DND-41 (cell line): ENCODE measurements around the gene MYO1H.
A peak's percentile ranks its signal among the peaks of the same experiment; 100 is the strongest.
"Not testable (repeated sequence)": the region's sequence is repeated elsewhere in the genome, so short reads cannot be mapped to it uniquely, and the experiment has no call there.

Source experiments
- ATAC-seq: fragments of 200-7000 bp; cut with Tn5 transposase; 3 replicates; pipeline ENCODE4 v1.9.1; 2021; ENCODE audit warnings: low read depth; ENCODE audit not compliant: insufficient read depth
- DNase-seq: peaks from one replicate; pipeline ENCODE4 v3.0.0-alpha.2; 2020
- H2AFZ ChIP-seq: 2 replicates; pipeline ENCODE4 v1.6.0; 2012; ENCODE audit warnings: low read depth, low read length
- H3K27ac ChIP-seq: 2 replicates; pipeline ENCODE4 v1.5.1; 2012; ENCODE audit warnings: low read length, inconsistent platforms
- H3K27me3 ChIP-seq: fragments of 200-600 bp; sonication (generic); 2 replicates; pipeline ENCODE4 v1.6.0; 2012; ENCODE audit warnings: low read length, mild to moderate bottlenecking, inconsistent platforms; ENCODE audit not compliant: insufficient read depth, poor library complexity
- H3K36me3 ChIP-seq: 2 replicates; pipeline ENCODE4 v1.5.1; 2012; ENCODE audit warnings: low read length, inconsistent platforms; ENCODE audit not compliant: insufficient read depth
- H3K4me1 ChIP-seq: 2 replicates; pipeline ENCODE4 v1.5.1; 2012; ENCODE audit warnings: mild to moderate bottlenecking, low read length; ENCODE audit not compliant: insufficient read depth
- H3K4me2 ChIP-seq: 2 replicates; pipeline ENCODE4 v1.6.0; 2012; ENCODE audit warnings: mild to moderate bottlenecking, moderate library complexity, low read length, inconsistent platforms; ENCODE audit not compliant: insufficient read depth
- H3K4me3 ChIP-seq, 2 experiments: fragments of 200-600 bp in 1 of 2; shearing (Covaris generic) in 1 of 2; 2 replicates each; pipeline ENCODE4 v1.5.1; 2012 to 2016; ENCODE audit warnings: inconsistent platforms in 2 of 2, low read length in 2 of 2, mild to moderate bottlenecking in 2 of 2, low read depth in 1 of 2, moderate library complexity in 1 of 2
- H3K79me2 ChIP-seq: 2 replicates; pipeline ENCODE4 v1.6.0; 2012; ENCODE audit warnings: low read length, inconsistent platforms; ENCODE audit not compliant: insufficient read depth
- H3K9ac ChIP-seq: 2 replicates; pipeline ENCODE4 v1.6.0; 2012; ENCODE audit warnings: low read depth, mild to moderate bottlenecking, inconsistent platforms, low read length, moderate library complexity
- H3K9me3 ChIP-seq: 2 replicates; pipeline ENCODE4 v1.5.1; 2012; ENCODE audit warnings: low read length, moderate library complexity, mild to moderate bottlenecking, inconsistent platforms; ENCODE audit not compliant: insufficient read depth, severe bottlenecking
- H4K20me1 ChIP-seq: 2 replicates; pipeline ENCODE4 v1.6.0; 2012; ENCODE audit warnings: low read length; ENCODE audit not compliant: insufficient read depth
- EZH2 ChIP-seq: IDR thresholded peaks from 3 replicates; pipeline ENCODE4 v1.6.1; 2012; ENCODE audit warnings: borderline replicate concordance, low read depth, mild to moderate bottlenecking, moderate library complexity, low read length, inconsistent platforms; ENCODE audit not compliant: severe bottlenecking
- TF ChIP-seq, protein P1 (sequence below): IDR thresholded peaks from 2 replicates; pipeline ENCODE4 v1.5.1; 2012; ENCODE audit warnings: borderline replicate concordance, low read length, moderate library complexity, mild to moderate bottlenecking; ENCODE audit not compliant: poor library complexity, severe bottlenecking; ENCODE audit errors: extremely low read depth

Gene MYO1H

DNA sequence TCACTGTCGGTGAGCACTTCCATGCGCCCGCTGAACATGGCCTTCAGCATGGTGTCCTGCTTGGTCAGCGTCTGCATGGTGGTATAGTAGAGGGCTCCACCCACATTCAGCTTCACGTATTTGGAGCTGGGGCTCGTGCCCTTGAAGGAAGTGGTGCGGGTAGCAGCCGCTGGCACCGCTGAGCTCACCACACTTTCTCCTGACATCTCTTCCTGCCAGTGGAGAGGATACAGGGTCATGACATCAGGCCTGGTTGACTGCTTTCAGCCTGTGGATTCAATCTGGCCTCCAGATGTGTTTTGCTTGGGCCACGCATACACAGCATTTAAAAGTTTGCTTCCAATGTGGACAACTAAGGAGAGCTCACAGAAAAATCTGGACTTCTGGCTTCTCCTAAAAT, 121.8 kb downstream of the MYO1H start:
- peaks cover 34% of the 10 kb centered on the region for H3K36me3 ChIP-seq

DNA sequence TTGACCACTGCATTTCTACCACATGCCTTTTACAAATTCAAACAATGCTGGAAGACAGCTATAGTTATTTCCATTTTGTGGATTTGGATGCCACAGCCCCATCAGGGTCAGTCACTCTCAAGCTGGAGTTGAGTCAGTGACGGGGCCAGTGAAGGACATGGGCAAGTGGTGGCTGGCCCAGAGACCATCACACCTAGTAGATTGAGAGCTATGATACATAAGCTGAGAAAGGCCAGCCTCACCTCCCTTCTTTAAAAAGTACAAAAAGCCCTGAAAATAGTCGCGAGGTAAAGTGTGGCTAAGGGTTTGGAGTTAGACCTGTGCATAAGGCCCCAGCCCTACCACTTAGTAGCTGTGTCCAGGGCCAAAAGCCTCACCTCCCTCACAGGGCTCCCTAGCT, 125.3 kb downstream of the MYO1H start:
- no peaks in the 10 kb centered on the region for H3K27me3 ChIP-seq
- no peak overlapping the region for H3K27ac ChIP-seq
- no peak overlapping the region for H3K9ac ChIP-seq
- H3K36me3 ChIP-seq, result peaks cover 21% of the 10 kb centered on the region
- H3K79me2 ChIP-seq, result peaks cover 91% of the 10 kb centered on the region
- peaks cover 36% of the 10 kb centered on the region for H4K20me1 ChIP-seq
- no peaks in the 10 kb centered on the region for H3K9me3 ChIP-seq
- TF ChIP-seq, protein P1, sequence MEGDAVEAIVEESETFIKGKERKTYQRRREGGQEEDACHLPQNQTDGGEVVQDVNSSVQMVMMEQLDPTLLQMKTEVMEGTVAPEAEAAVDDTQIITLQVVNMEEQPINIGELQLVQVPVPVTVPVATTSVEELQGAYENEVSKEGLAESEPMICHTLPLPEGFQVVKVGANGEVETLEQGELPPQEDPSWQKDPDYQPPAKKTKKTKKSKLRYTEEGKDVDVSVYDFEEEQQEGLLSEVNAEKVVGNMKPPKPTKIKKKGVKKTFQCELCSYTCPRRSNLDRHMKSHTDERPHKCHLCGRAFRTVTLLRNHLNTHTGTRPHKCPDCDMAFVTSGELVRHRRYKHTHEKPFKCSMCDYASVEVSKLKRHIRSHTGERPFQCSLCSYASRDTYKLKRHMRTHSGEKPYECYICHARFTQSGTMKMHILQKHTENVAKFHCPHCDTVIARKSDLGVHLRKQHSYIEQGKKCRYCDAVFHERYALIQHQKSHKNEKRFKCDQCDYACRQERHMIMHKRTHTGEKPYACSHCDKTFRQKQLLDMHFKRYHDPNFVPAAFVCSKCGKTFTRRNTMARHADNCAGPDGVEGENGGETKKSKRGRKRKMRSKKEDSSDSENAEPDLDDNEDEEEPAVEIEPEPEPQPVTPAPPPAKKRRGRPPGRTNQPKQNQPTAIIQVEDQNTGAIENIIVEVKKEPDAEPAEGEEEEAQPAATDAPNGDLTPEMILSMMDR, result no peak
- H2AFZ ChIP-seq, result no peak overlapping the region
- H3K4me3 ChIP-seq, result no peak overlapping the region
- no peak for ATAC-seq
- H3K4me2 ChIP-seq, result no peak overlapping the region
- H3K4me1 ChIP-seq, result peaks cover 23% of the 10 kb centered on the region
- DNase-seq, result no peak

More for the DNA sequence above, 121.8 kb downstream of the MYO1H start:
- no peak overlapping the region for H3K4me3 ChIP-seq
- no peak overlapping the region for H2AFZ ChIP-seq
- H3K4me1 ChIP-seq, result 0 out of 2 replicates have a peak, but pooled peaks cover under 1% of the 10 kb centered on the region
- DNase-seq (no peak), ATAC-seq (no peak)
- H3K79me2 ChIP-seq, result peaks cover 91% of the 10 kb centered on the region
- peaks cover 58% of the 10 kb centered on the region for H4K20me1 ChIP-seq
- H3K4me2 ChIP-seq, result no peak overlapping the region
- no peak overlapping the region for H3K9ac ChIP-seq
- no peak for TF ChIP-seq EZH2
- TF ChIP-seq, protein P1, result no peak
- no peaks in the 10 kb centered on the region for H3K27me3 ChIP-seq
- no peaks in the 10 kb centered on the region for H3K9me3 ChIP-seq
- H3K27ac ChIP-seq, result no peak overlapping the region

DNA sequence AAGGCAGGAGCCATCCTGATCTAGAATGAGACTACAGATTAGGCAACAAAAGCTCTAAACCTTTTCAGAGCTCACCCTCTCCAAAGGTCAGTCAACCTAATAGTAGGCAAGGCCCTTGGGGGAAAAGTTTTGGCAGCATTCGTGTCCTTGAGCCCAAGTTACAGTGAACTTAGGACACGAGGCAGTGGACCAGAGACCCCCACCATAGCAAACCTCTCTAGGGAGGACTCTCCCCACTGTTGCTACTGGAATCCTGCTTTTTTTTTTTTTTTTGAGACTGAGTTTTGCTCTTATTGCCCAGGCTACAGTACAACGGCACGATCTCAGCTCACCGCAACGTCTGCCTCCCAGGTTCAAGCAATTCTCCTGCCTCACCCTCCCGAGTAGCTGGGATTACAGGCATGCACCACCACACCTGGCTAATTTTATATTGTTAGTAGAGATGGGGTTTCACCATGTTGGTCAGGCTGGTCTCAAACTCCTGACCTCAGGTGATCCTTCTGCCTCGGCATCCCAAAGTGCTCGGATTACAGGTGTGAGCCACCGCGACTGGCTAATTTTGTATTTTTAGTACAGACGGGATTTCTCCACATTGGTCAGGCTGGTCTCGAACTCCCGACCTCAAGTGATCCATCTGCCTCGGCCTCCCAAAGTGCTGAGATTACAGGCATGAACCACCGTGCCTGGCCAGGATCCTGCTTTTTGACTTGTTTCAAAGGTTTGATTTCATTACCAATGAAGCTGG, 126.0 kb downstream of the MYO1H start:
- H3K4me3 ChIP-seq, DNase-seq, H3K9ac ChIP-seq, H3K4me2 ChIP-seq, ATAC-seq, H3K9me3 ChIP-seq, H3K27ac ChIP-seq, H2AFZ ChIP-seq, H3K27me3 ChIP-seq: not testable (repeated sequence)
- H3K36me3 ChIP-seq, result peaks cover 17% of the 10 kb centered on the region
- peaks cover 94% of the 10 kb centered on the region for H3K79me2 ChIP-seq
- peaks cover 31% of the 10 kb centered on the region for H4K20me1 ChIP-seq
- peaks cover 30% of the 10 kb centered on the region for H3K4me1 ChIP-seq

GRCh38 chr12:109475121-109475520, 127.4 kb downstream of the MYO1H start:
- peaks cover 18% of the 10 kb centered on the region; the same call in 1 of the 2 replicates for H4K20me1 ChIP-seq
- H3K4me3 ChIP-seq, result no peak overlapping the region
- TF ChIP-seq, protein P1, result no peak
- no peak for TF ChIP-seq EZH2
- H3K27ac ChIP-seq, result no peak overlapping the region
- no peak overlapping the region for H2AFZ ChIP-seq
- ATAC-seq, result no peak
- H3K36me3 ChIP-seq, result peaks cover 8% of the 10 kb centered on the region
- H3K9me3 ChIP-seq, result no peaks in the 10 kb centered on the region
- no peaks in the 10 kb centered on the region for H3K27me3 ChIP-seq
- no peak for DNase-seq
- H3K79me2 ChIP-seq, result peaks cover 96% of the 10 kb centered on the region
- peaks cover 44% of the 10 kb centered on the region for H3K4me1 ChIP-seq
- H3K4me2 ChIP-seq, result peak overlapping the region; percentile 99; the same call in 1 of the 2 replicates
- H3K9ac ChIP-seq, result no peak overlapping the region
